Adrenal gland (tissue), 5 donors: ENCODE data around the gene GPR161.

Experiments used
- POLR2A ChIP-seq, 2 donors: fragments of 450-650 bp; IDR thresholded peaks; one replicate each; pipeline ENCODE4 v1.6.1; 2017; ENCODE audit warnings: antibody characterized with exemption in 2 of 2, mild to moderate bottlenecking in 2 of 2, moderate library complexity in 1 of 2
- TF ChIP-seq, protein P1 (sequence below), 6 experiments: fragments of 450-650 bp in 4 of 6; fragments of 200-600 bp in 2 of 6; sonication (generic) in 1 of 6; IDR thresholded peaks; 1 replicate in 5 of 6; 2 replicates in 1 of 6; pipeline versions ENCODE4 v1.5.1 to v1.8.0; 2016 to 2021; ENCODE audit warnings: antibody characterized with exemption in 6 of 6, mild to moderate bottlenecking in 2 of 6, moderate library complexity in 1 of 6
- donor health status: DM: no; HTN: no; CAD: no.

- TF ChIP-seq, protein P1, sequence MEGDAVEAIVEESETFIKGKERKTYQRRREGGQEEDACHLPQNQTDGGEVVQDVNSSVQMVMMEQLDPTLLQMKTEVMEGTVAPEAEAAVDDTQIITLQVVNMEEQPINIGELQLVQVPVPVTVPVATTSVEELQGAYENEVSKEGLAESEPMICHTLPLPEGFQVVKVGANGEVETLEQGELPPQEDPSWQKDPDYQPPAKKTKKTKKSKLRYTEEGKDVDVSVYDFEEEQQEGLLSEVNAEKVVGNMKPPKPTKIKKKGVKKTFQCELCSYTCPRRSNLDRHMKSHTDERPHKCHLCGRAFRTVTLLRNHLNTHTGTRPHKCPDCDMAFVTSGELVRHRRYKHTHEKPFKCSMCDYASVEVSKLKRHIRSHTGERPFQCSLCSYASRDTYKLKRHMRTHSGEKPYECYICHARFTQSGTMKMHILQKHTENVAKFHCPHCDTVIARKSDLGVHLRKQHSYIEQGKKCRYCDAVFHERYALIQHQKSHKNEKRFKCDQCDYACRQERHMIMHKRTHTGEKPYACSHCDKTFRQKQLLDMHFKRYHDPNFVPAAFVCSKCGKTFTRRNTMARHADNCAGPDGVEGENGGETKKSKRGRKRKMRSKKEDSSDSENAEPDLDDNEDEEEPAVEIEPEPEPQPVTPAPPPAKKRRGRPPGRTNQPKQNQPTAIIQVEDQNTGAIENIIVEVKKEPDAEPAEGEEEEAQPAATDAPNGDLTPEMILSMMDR (IDR thresholded peaks at IDR 0.05) = no peak
- TF ChIP-seq POLR2A (IDR thresholded peaks at IDR 0.05) = no peak
These were observed 28.0 kb upstream of the GPR161 start for GRCh38 chr1:168164771-168165170.
